ENCODE results near the gene COL28A1. TPM values are rescaled to one million over a fixed set of nuclear protein-coding genes. Genes with fewer than 3 reads are reported as not detected.

The COL28A1 gene
- polyA plus RNA-seq, 1 donor: 4.0 TPM

GRCh38 chr7:7443806-7444350 lies 91.8 kb downstream of the COL28A1 start:
- 100% methylated on average over 2 of the region's 3 CpGs for WGBS (ENCODE audit: insufficient coverage, low lambda C conversion rate)
- no peak for DNase-seq
- no peaks in the 10 kb centered on the region for H3K4me1 ChIP-seq (ENCODE audit: control insufficient read depth, insufficient read depth, low read length)
- no peaks in the 10 kb centered on the region for H3K27me3 ChIP-seq (ENCODE audit: control insufficient read depth, insufficient read depth, low read length)
- H3K27ac ChIP-seq (ENCODE audit: low read length): no peak overlapping the region
- no peaks in the 10 kb centered on the region for H3K9me3 ChIP-seq (ENCODE audit: control insufficient read depth, low read depth, low read length)
- H3K4me3 ChIP-seq (ENCODE audit: low read length): no peak overlapping the region
- no peaks in the 10 kb centered on the region for H3K36me3 ChIP-seq (ENCODE audit: control insufficient read depth, insufficient read depth, low read length)

- Histone ChIP-seq H3K36me3 (ENCODE audit: control insufficient read depth, insufficient read depth, low read length) (no peaks in the 10 kb centered on the region), H3K27me3 (ENCODE audit: control insufficient read depth, insufficient read depth, low read length) (no peaks in the 10 kb centered on the region), H3K9me3 (ENCODE audit: control insufficient read depth, low read depth, low read length) (no peaks in the 10 kb centered on the region), H3K4me3 (ENCODE audit: low read length) (no peak overlapping the region), H3K27ac (ENCODE audit: low read length) (no peak overlapping the region), H3K4me1 (ENCODE audit: control insufficient read depth, insufficient read depth, low read length) (no peaks in the 10 kb centered on the region)
- no peak for DNase-seq
- no CpG with 5 or more reads among the region's 1 CpG for WGBS (ENCODE audit: insufficient coverage, low lambda C conversion rate)
Observed at GRCh38 chr7:7439564-7439963, 96.1 kb downstream of the COL28A1 start.

GRCh38 chr7:7438851-7439250 lies 96.8 kb downstream of the COL28A1 start:
- no peaks in the 10 kb centered on the region for H3K27me3 ChIP-seq (ENCODE audit: control insufficient read depth, insufficient read depth, low read length)
- H3K9me3 ChIP-seq (ENCODE audit: control insufficient read depth, low read depth, low read length): no peaks in the 10 kb centered on the region
- DNase-seq: no peak
- no CpG with 5 or more reads among the region's 5 CpGs for WGBS (ENCODE audit: insufficient coverage, low lambda C conversion rate)
- no peaks in the 10 kb centered on the region for H3K36me3 ChIP-seq (ENCODE audit: control insufficient read depth, insufficient read depth, low read length)
- H3K4me1 ChIP-seq (ENCODE audit: control insufficient read depth, insufficient read depth, low read length): no peaks in the 10 kb centered on the region
- no peak overlapping the region for H3K4me3 ChIP-seq (ENCODE audit: low read length)
- H3K27ac ChIP-seq (ENCODE audit: low read length): no peak overlapping the region

GRCh38 chr7:7435978-7436377 lies 99.7 kb downstream of the COL28A1 start:
- DNase-seq: no peak
- Histone ChIP-seq H3K4me3 (ENCODE audit: low read length) (no peak overlapping the region), H3K27me3 (ENCODE audit: control insufficient read depth, insufficient read depth, low read length) (no peaks in the 10 kb centered on the region), H3K4me1 (ENCODE audit: control insufficient read depth, insufficient read depth, low read length) (no peaks in the 10 kb centered on the region), H3K27ac (ENCODE audit: low read length) (no peak overlapping the region), H3K9me3 (ENCODE audit: control insufficient read depth, low read depth, low read length) (no peaks in the 10 kb centered on the region), H3K36me3 (ENCODE audit: control insufficient read depth, insufficient read depth, low read length) (no peaks in the 10 kb centered on the region)
- WGBS (ENCODE audit: insufficient coverage, low lambda C conversion rate): 67% methylated on average over 1 of the region's 1 CpG

- DNase-seq: no peak
- Histone ChIP-seq H3K27ac (ENCODE audit: low read length) (no peak overlapping the region), H3K4me3 (ENCODE audit: low read length) (no peak overlapping the region), H3K9me3 (ENCODE audit: control insufficient read depth, low read depth, low read length) (no peaks in the 10 kb centered on the region), H3K4me1 (ENCODE audit: control insufficient read depth, insufficient read depth, low read length) (no peaks in the 10 kb centered on the region), H3K36me3 (ENCODE audit: control insufficient read depth, insufficient read depth, low read length) (no peaks in the 10 kb centered on the region), H3K27me3 (ENCODE audit: control insufficient read depth, insufficient read depth, low read length) (no peaks in the 10 kb centered on the region)
- WGBS (ENCODE audit: insufficient coverage, low lambda C conversion rate): 75% methylated on average over 2 of the region's 3 CpGs
Observed at GRCh38 chr7:7434329-7434728, 101.3 kb downstream of the COL28A1 start.

GRCh38 chr7:7433811-7434210 lies 101.9 kb downstream of the COL28A1 start:
- no peak overlapping the region for H3K4me3 ChIP-seq (ENCODE audit: low read length)
- no CpG with 5 or more reads among the region's 1 CpG for WGBS (ENCODE audit: insufficient coverage, low lambda C conversion rate)
- H3K27ac ChIP-seq (ENCODE audit: low read length): no peak overlapping the region
- H3K4me1 ChIP-seq (ENCODE audit: control insufficient read depth, insufficient read depth, low read length): no peaks in the 10 kb centered on the region
- no peaks in the 10 kb centered on the region for H3K27me3 ChIP-seq (ENCODE audit: control insufficient read depth, insufficient read depth, low read length)
- H3K9me3 ChIP-seq (ENCODE audit: control insufficient read depth, low read depth, low read length): no peaks in the 10 kb centered on the region
- H3K36me3 ChIP-seq (ENCODE audit: control insufficient read depth, insufficient read depth, low read length): no peaks in the 10 kb centered on the region
- peak in 1 of 2 donors; percentile 39 for DNase-seq

- Histone ChIP-seq H3K27ac (ENCODE audit: low read length) (no peak overlapping the region), H3K36me3 (ENCODE audit: control insufficient read depth, insufficient read depth, low read length) (no peaks in the 10 kb centered on the region), H3K27me3 (ENCODE audit: control insufficient read depth, insufficient read depth, low read length) (no peaks in the 10 kb centered on the region), H3K4me3 (ENCODE audit: low read length) (no peak overlapping the region), H3K9me3 (ENCODE audit: control insufficient read depth, low read depth, low read length) (no peaks in the 10 kb centered on the region), H3K4me1 (ENCODE audit: control insufficient read depth, insufficient read depth, low read length) (no peaks in the 10 kb centered on the region)
- 93% methylated on average over 3 of the region's 7 CpGs for WGBS (ENCODE audit: insufficient coverage, low lambda C conversion rate)
- no peak for DNase-seq
Observed at GRCh38 chr7:7432979-7433378, 102.7 kb downstream of the COL28A1 start.

GRCh38 chr7:7428806-7429205 lies 106.9 kb downstream of the COL28A1 start:
- H3K36me3 ChIP-seq (ENCODE audit: control insufficient read depth, insufficient read depth, low read length): no peaks in the 10 kb centered on the region
- WGBS (ENCODE audit: insufficient coverage, low lambda C conversion rate): no CpG with 5 or more reads among the region's 4 CpGs
- DNase-seq: no peak
- no peaks in the 10 kb centered on the region for H3K27me3 ChIP-seq (ENCODE audit: control insufficient read depth, insufficient read depth, low read length)
- H3K4me1 ChIP-seq (ENCODE audit: control insufficient read depth, insufficient read depth, low read length): no peaks in the 10 kb centered on the region
- H3K27ac ChIP-seq (ENCODE audit: low read length): no peak overlapping the region
- no peaks in the 10 kb centered on the region for H3K9me3 ChIP-seq (ENCODE audit: control insufficient read depth, low read depth, low read length)
- no peak overlapping the region for H3K4me3 ChIP-seq (ENCODE audit: low read length)

GRCh38 chr7:7427363-7427762 lies 108.3 kb downstream of the COL28A1 start:
- no peak for DNase-seq
- H3K4me3 ChIP-seq (ENCODE audit: low read length): no peak overlapping the region
- WGBS (ENCODE audit: insufficient coverage, low lambda C conversion rate): no CpG with 5 or more reads among the region's 1 CpG
- H3K36me3 ChIP-seq (ENCODE audit: control insufficient read depth, insufficient read depth, low read length): no peaks in the 10 kb centered on the region
- H3K27me3 ChIP-seq (ENCODE audit: control insufficient read depth, insufficient read depth, low read length): no peaks in the 10 kb centered on the region
- H3K9me3 ChIP-seq (ENCODE audit: control insufficient read depth, low read depth, low read length): no peaks in the 10 kb centered on the region
- H3K27ac ChIP-seq (ENCODE audit: low read length): no peak overlapping the region
- no peaks in the 10 kb centered on the region for H3K4me1 ChIP-seq (ENCODE audit: control insufficient read depth, insufficient read depth, low read length)

- WGBS (ENCODE audit: insufficient coverage, low lambda C conversion rate): 80% methylated on average over 1 of the region's 2 CpGs
- no peaks in the 10 kb centered on the region for H3K36me3 ChIP-seq (ENCODE audit: control insufficient read depth, insufficient read depth, low read length)
Observed at GRCh38 chr7:7426676-7427075, 109.0 kb downstream of the COL28A1 start.

GRCh38 chr7:7425321-7425720 lies 110.4 kb downstream of the COL28A1 start:
- Histone ChIP-seq H3K4me1 (ENCODE audit: control insufficient read depth, insufficient read depth, low read length) (no peaks in the 10 kb centered on the region), H3K27me3 (ENCODE audit: control insufficient read depth, insufficient read depth, low read length) (no peaks in the 10 kb centered on the region), H3K9me3 (ENCODE audit: control insufficient read depth, low read depth, low read length) (no peaks in the 10 kb centered on the region), H3K36me3 (ENCODE audit: control insufficient read depth, insufficient read depth, low read length) (no peaks in the 10 kb centered on the region), H3K4me3 (ENCODE audit: low read length) (no peak overlapping the region), H3K27ac (ENCODE audit: low read length) (no peak overlapping the region)
- WGBS (ENCODE audit: insufficient coverage, low lambda C conversion rate): 100% methylated on average over 3 of the region's 7 CpGs
- no peak for DNase-seq

More at GRCh38 chr7:7426676-7427075, 109.0 kb downstream of the COL28A1 start:
- Histone ChIP-seq H3K4me1 (ENCODE audit: control insufficient read depth, insufficient read depth, low read length) (no peaks in the 10 kb centered on the region), H3K4me3 (ENCODE audit: low read length) (no peak overlapping the region), H3K27ac (ENCODE audit: low read length) (no peak overlapping the region), H3K27me3 (ENCODE audit: control insufficient read depth, insufficient read depth, low read length) (no peaks in the 10 kb centered on the region), H3K9me3 (ENCODE audit: control insufficient read depth, low read depth, low read length) (no peaks in the 10 kb centered on the region)
- no peak for DNase-seq

Data from large intestine (tissue), 3 donors.